Amygdala (tissue), 56 donors: ENCODE results near the gene HPS1.

Experiments
- DNase-seq, 56 donors: peaks; one replicate each; lab custom pipeline; 2025; lab: John Stamatoyannopoulos, UW

The HPS1 gene

DNA sequence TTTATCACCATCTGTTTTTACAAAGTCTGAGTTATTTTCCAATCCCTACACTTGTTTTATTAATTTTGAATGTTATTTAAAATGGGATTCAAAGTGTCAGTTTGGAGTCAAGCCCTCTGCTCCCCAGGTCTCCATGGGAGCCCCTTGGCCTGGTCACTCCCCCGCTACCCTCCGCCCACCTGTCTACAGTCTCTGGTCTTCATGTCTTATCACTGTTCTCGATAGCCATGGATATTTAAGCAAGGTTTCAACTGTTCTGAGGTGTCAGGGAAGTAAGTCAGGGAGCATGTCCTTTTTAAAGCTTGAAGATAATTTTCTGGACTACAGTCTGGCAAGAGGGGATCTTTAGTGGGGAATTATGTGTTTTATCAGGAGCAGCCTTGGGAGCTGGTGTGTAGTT lies 19.1 kb upstream of the HPS1 start:
- DNase-seq = no peak

- DNase-seq = no peak
Measured at GRCh38 chr10:98463976-98464754, 17.4 kb upstream of the HPS1 start.

DNA sequence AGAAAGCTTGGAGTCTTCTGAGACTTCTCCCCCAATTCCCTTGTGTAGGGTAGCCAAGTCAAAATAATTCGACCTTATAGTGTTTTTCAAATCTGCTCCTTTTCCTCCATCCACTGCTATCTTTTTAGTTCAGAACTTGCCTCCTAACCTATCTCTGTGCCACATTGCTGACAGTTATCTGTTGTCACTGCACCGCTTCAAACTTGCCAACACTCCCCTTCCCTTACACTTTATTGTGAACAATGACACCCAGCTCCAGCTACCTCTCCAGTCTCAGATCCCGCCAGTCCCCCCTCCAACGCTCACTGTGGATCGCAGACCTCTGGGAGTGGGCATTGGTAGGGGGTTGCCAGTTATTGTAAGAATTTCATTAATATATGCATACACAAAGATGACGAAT lies 16.3 kb upstream of the HPS1 start:
- no peak for DNase-seq

- no peak for DNase-seq
Measured at GRCh38 chr10:98461500-98461842, 14.7 kb upstream of the HPS1 start.

GRCh38 chr10:98460837-98461499 lies 14.2 kb upstream of the HPS1 start:
- DNase-seq = no peak

DNA sequence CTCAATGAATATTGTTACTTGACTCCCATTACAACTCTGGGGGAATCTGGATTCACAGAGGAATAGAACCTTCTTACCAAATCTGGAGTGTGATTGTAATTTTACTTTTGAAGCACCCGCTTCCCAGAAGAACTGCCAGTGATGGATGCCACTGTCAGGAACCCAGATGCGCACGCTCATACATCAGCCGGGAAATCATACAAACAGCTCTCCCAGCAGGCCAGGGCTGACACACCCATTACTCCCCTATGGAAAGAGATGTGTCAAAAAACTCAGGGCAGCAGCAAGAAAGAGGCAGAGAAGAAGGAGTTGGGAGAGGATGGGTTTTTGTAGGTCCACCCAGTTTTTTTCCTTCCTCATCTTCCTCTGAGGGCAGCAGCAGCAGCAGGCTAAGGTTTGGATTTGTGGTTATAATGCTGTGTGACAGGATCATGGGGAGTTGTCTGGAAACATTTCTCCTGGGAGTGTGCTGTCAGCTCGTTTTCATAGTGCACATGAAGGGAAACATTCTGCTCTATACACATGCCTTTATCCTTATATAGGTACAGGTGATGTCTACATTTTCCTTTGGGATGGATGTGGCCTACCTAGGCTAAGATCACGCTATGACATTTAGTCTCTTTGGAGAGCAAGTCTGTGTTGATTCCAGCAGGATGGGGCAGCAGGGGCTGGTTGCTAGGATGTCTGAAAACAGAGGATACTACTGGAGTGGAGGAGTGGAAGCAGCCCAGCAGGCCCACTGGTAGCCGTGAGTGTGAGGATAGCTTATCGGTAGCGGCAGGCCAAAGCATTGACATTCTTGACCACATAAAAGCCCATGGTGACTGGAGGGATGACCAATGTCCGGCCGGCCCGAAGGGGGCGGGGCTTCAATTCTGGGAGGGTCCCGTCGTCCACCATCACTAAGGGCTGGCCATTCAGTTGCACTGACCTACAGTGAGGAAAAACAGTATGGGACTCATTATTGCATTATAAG lies 12.4 kb upstream of the HPS1 start:
- DNase-seq = no peak

DNA sequence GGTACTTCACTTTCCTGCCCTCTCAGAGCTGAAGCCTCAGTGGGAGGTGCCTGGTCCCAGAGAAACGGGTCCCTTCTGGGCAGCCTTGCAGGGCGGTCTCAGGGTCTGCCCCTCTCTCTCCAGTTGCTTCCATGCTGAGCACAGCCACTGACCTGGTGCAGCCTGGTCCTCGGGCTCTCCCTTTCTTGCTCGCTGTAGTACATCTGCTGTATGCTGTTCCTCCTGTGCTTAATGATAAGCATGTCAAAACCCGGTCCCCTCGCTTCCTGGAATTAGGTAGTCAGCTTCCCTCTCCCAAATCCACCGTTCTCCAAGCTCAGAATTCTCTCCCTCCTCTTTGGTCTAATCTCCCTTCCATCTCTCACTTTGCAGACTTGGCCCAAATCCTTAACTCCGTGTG lies 11.0 kb upstream of the HPS1 start:
- no peak for DNase-seq

GRCh38 chr10:98456686-98457482 lies 10.1 kb upstream of the HPS1 start:
- DNase-seq = no peak

DNA sequence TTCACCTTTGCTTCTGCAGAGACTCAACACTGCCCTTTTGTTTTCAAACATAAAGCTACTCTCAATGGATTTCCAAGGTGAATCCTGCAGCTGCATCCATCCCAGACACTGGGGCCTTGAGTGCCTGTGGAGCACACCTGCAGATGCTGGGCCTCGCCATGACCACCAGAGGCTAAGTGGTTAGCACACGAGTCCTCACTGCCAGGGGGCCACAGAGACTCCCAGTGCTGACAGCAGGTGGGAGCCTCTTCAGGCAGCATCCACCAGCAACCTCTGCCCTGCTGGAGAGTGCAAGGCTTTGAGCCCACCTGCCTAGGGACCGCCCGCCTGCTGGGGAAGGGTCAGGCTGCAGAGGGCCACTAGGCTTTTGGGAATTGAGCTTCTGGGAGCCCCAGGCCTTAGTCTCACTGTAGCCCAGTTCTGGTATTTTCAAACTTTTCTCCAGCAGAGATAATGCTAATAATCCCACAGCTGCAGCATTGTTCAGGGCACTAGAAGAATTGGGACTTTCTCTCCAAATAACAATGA lies 9.4 kb upstream of the HPS1 start:
- DNase-seq = no peak

GRCh38 chr10:98453729-98454128 lies 7.0 kb upstream of the HPS1 start:
- DNase-seq = no peak

GRCh38 chr10:98450618-98451017 lies 3.9 kb upstream of the HPS1 start:
- no peak for DNase-seq

GRCh38 chr10:98449287-98449686 lies 2.6 kb upstream of the HPS1 start:
- DNase-seq = no peak

- peak in 23 of 56 donors; percentile 25 to 73 (median 56) for DNase-seq
Measured at GRCh38 chr10:98446151-98446660, 529 bp downstream of the HPS1 start.

GRCh38 chr10:98445200-98445812 lies 1.4 kb downstream of the HPS1 start:
- no peak for DNase-seq

GRCh38 chr10:98444314-98445006 lies 2.3 kb downstream of the HPS1 start:
- peak in 1 of 56 donors; percentile 39 for DNase-seq

DNA sequence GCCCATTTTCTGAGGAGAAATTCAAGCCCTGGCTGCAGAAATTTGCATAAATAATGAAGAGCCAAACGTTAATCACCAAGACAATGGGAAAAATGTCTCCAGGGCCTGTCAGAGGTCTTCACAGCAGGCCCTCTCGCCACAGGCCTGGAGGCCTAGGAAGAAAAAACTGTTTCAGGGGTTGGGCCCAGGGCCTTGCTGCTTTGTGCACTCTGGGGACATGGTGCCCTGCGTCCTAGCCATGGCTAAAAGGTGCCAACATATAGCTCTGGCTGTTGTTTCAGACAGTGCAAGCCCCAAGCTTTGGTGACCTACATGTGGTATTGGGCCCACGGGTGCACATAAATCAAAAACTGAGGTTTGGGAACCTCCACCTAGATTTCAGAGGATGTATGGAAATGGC lies 8.0 kb downstream of the HPS1 start:
- no peak for DNase-seq

- peak in 15 of 56 donors; percentile 10 to 72 (median 35) for DNase-seq
Measured at GRCh38 chr10:98436704-98437103, 10.0 kb downstream of the HPS1 start.

- no peak for DNase-seq
Measured at GRCh38 chr10:98435178-98435577, 11.6 kb downstream of the HPS1 start.
